CD4-positive, CD25-positive, alpha-beta regulatory T cell (primary cell): ENCODE data around the gene JDP2. TPM values are rescaled to one million over a fixed set of nuclear protein-coding genes. Genes with fewer than 3 reads are reported as not detected.

Experiments used
- ATAC-seq, 2 donors: fragments of 150-1000 bp; cut with Tn5 transposase; one replicate each; pipeline ENCODE4 v1.10.0; 2021; ENCODE audit warnings: low read depth in 2 of 2, moderate number of reproducible peaks in 2 of 2, moderate library complexity in 1 of 2
- DNase-seq, 3 donors: peaks; one replicate each; pipeline versions ENCODE4 v3.0.0 to v3.0.0-alpha.2; 2012 to 2022; ENCODE audit warnings: mixed read lengths in 1 of 3
- H3K27ac ChIP-seq: one replicate; pipeline ENCODE4 v1.7.0; 2013; ENCODE audit warnings: mild to moderate bottlenecking, low read length; ENCODE audit not compliant: insufficient read depth, poor library complexity, severe bottlenecking
- H3K27me3 ChIP-seq: one replicate; pipeline ENCODE4 v1.7.0; 2013; ENCODE audit warnings: low read length; ENCODE audit not compliant: control insufficient read depth, insufficient read depth
- H3K36me3 ChIP-seq: one replicate; pipeline ENCODE4 v1.7.0; 2013; ENCODE audit warnings: mild to moderate bottlenecking, low read length, moderate library complexity; ENCODE audit not compliant: control insufficient read depth, insufficient read depth
- H3K4me1 ChIP-seq: 2 replicates; pipeline ENCODE4 v1.7.0; 2013; ENCODE audit warnings: mild to moderate bottlenecking, low read length; ENCODE audit not compliant: insufficient read depth, control insufficient read depth, poor library complexity, severe bottlenecking
- H3K4me3 ChIP-seq: one replicate; pipeline ENCODE4 v1.7.0; 2013; ENCODE audit warnings: low read depth, mild to moderate bottlenecking, low read length, moderate library complexity
- H3K9me3 ChIP-seq, 2 experiments: 1 replicate in 1 of 2; 2 replicates in 1 of 2; pipeline ENCODE4 v1.7.0; 2013; ENCODE audit warnings: low read length in 2 of 2, mild to moderate bottlenecking in 1 of 2, moderate library complexity in 1 of 2; ENCODE audit not compliant: control insufficient read depth in 2 of 2
- H3K27ac Mint-ChIP-seq, 3 donors: one replicate each; pipeline ENCODE4 v1.8.0; 2020 to 2022; ENCODE audit warnings: mild to moderate bottlenecking in 3 of 3, mixed read lengths in 3 of 3, moderate library complexity in 2 of 3
- H3K27me3 Mint-ChIP-seq: one replicate; pipeline ENCODE4 v1.8.0; 2022; ENCODE audit warnings: mild to moderate bottlenecking, mixed read lengths
- H3K36me3 Mint-ChIP-seq: one replicate; pipeline ENCODE4 v1.8.0; 2020; ENCODE audit warnings: mixed read lengths
- H3K4me1 Mint-ChIP-seq, 4 donors: one replicate each; pipeline ENCODE4 v1.8.0; 2020 to 2022; ENCODE audit warnings: mixed read lengths in 4 of 4, mild to moderate bottlenecking in 1 of 4
- H3K4me3 Mint-ChIP-seq, 4 donors: one replicate each; pipeline ENCODE4 v1.8.0; 2020 to 2022; ENCODE audit warnings: mild to moderate bottlenecking in 4 of 4, mixed read lengths in 4 of 4, moderate library complexity in 3 of 4
- H3K9me3 Mint-ChIP-seq, 7 donors: one replicate each; pipeline ENCODE4 v1.8.0; 2020 to 2022; ENCODE audit warnings: mixed read lengths in 7 of 7, mild to moderate bottlenecking in 3 of 7, moderate library complexity in 2 of 7
- polyA plus RNA-seq, 4 donors: library from polyadenylated mRNA; unstranded; fragments of 300-500 nt; fragmentation: Illumina TruSeq; gene quantifications; one replicate each; pipeline ENCODE4 v1.2.3, GENCODE V29; 2021
- total RNA-seq: library from RNA; stranded (reverse); gene quantifications from one replicate; pipeline ENCODE4 v1.2.3, GENCODE V29; 2022

JDP2 gene
- total and polyA plus RNA-seq, 5 donors from 2014 or later, result 0.62 to 0.79 TPM; not detected in 3

GRCh38 chr14:75493592-75494087, 65.8 kb downstream of the JDP2 start:
- Histone ChIP-seq H3K4me1 (peaks cover 12% of the 10 kb centered on the region), H3K27me3 (no peaks in the 10 kb centered on the region), H3K4me3 (no peak overlapping the region), H3K36me3 (no peaks in the 10 kb centered on the region), H3K9me3 (no peaks in the 10 kb centered on the region), H3K27ac (no peak overlapping the region)
- Mint-ChIP-seq H3K27ac (peak overlapping the region in 1 of 3 donors; percentile 68), H3K9me3 (no peaks in the 10 kb centered on the region), H3K4me3 (no peak overlapping the region), H3K4me1 (peaks cover 13 to 23% (median 16%) of the 10 kb centered on the region in 4 donors), H3K27me3 (no peaks in the 10 kb centered on the region), H3K36me3 (no peaks in the 10 kb centered on the region)
- ATAC-seq, result no peak
- no peak for DNase-seq

- H3K4me3 Mint-ChIP-seq, result no peak overlapping the region
- H3K9me3 Mint-ChIP-seq, result no peaks in the 10 kb centered on the region
- H3K36me3 Mint-ChIP-seq, result no peaks in the 10 kb centered on the region
- no peaks in the 10 kb centered on the region for H3K27me3 Mint-ChIP-seq
- no peaks in the 10 kb centered on the region for H3K36me3 ChIP-seq
- no peaks in the 10 kb centered on the region for H3K27me3 ChIP-seq
- no peak for DNase-seq
- H3K27ac Mint-ChIP-seq, result no peak overlapping the region
- peaks cover 6% of the 10 kb centered on the region for H3K4me1 ChIP-seq
- H3K9me3 ChIP-seq, result no peaks in the 10 kb centered on the region
- peaks cover 10 to 23% (median 12%) of the 10 kb centered on the region in 4 donors for H3K4me1 Mint-ChIP-seq
- no peak for ATAC-seq
- H3K4me3 ChIP-seq, result no peak overlapping the region
- no peak overlapping the region for H3K27ac ChIP-seq
Measured at GRCh38 chr14:75494896-75495295, 67.1 kb downstream of the JDP2 start.

- H3K27ac Mint-ChIP-seq, result no peak overlapping the region
- no peak overlapping the region for H3K27ac ChIP-seq
- H3K4me3 ChIP-seq, result no peak overlapping the region
Measured at GRCh38 chr14:75495399-75495798, 67.6 kb downstream of the JDP2 start.

GRCh38 chr14:75495882-75496281, 68.1 kb downstream of the JDP2 start:
- Histone ChIP-seq H3K9me3 (no peaks in the 10 kb centered on the region), H3K27me3 (no peaks in the 10 kb centered on the region), H3K4me3 (no peak overlapping the region), H3K27ac (no peak overlapping the region), H3K4me1 (peaks cover 6% of the 10 kb centered on the region), H3K36me3 (no peaks in the 10 kb centered on the region)
- H3K9me3 Mint-ChIP-seq, result no peaks in the 10 kb centered on the region
- H3K27me3 Mint-ChIP-seq, result no peaks in the 10 kb centered on the region
- no peak for DNase-seq
- H3K27ac Mint-ChIP-seq, result no peak overlapping the region
- no peak for ATAC-seq
- H3K36me3 Mint-ChIP-seq, result no peaks in the 10 kb centered on the region
- no peak overlapping the region for H3K4me3 Mint-ChIP-seq
- peaks cover 9 to 23% (median 12%) of the 10 kb centered on the region in 4 donors for H3K4me1 Mint-ChIP-seq

More at GRCh38 chr14:75495399-75495798, 67.6 kb downstream of the JDP2 start:
- Mint-ChIP-seq H3K27me3 (no peaks in the 10 kb centered on the region), H3K4me1 (peaks cover 9 to 23% (median 12%) of the 10 kb centered on the region in 4 donors), H3K9me3 (no peaks in the 10 kb centered on the region), H3K36me3 (no peaks in the 10 kb centered on the region), H3K4me3 (no peak overlapping the region)
- Histone ChIP-seq H3K9me3 (no peaks in the 10 kb centered on the region), H3K4me1 (peaks cover 6% of the 10 kb centered on the region), H3K27me3 (no peaks in the 10 kb centered on the region), H3K36me3 (no peaks in the 10 kb centered on the region)
- ATAC-seq (no peak), DNase-seq (no peak)

GRCh38 chr14:75496755-75497154, 68.9 kb downstream of the JDP2 start:
- peaks cover 6% of the 10 kb centered on the region for H3K4me1 ChIP-seq
- Mint-ChIP-seq H3K9me3 (no peaks in the 10 kb centered on the region), H3K36me3 (no peaks in the 10 kb centered on the region), H3K27me3 (no peaks in the 10 kb centered on the region), H3K4me1 (peaks cover 9 to 23% (median 12%) of the 10 kb centered on the region in 4 donors), H3K27ac (peak overlapping the region in 2 of 3 donors; percentile 26 to 81), H3K4me3 (no peak overlapping the region)
- ATAC-seq (no peak), DNase-seq (no peak)
- H3K27me3 ChIP-seq, result no peaks in the 10 kb centered on the region
- no peaks in the 10 kb centered on the region for H3K9me3 ChIP-seq
- no peak overlapping the region for H3K4me3 ChIP-seq
- H3K36me3 ChIP-seq, result no peaks in the 10 kb centered on the region
- H3K27ac ChIP-seq, result no peak overlapping the region

- Mint-ChIP-seq H3K9me3 (no peaks in the 10 kb centered on the region), H3K27ac (peak overlapping the region; percentile 26 to 81 (median 45)), H3K4me1 (peaks cover 9 to 23% (median 12%) of the 10 kb centered on the region in 4 donors), H3K27me3 (no peaks in the 10 kb centered on the region), H3K36me3 (no peaks in the 10 kb centered on the region), H3K4me3 (no peak overlapping the region)
- Histone ChIP-seq H3K4me1 (peaks cover 6% of the 10 kb centered on the region), H3K4me3 (no peak overlapping the region), H3K27ac (no peak overlapping the region), H3K27me3 (no peaks in the 10 kb centered on the region), H3K9me3 (no peaks in the 10 kb centered on the region), H3K36me3 (no peaks in the 10 kb centered on the region)
- peak in 1 of 2 donors; percentile 63 for ATAC-seq
- peak in 1 of 3 donors; percentile 31 for DNase-seq
Measured at GRCh38 chr14:75497191-75497590, 69.4 kb downstream of the JDP2 start.

GRCh38 chr14:75497701-75498100, 69.9 kb downstream of the JDP2 start:
- H3K36me3 ChIP-seq, result no peaks in the 10 kb centered on the region
- DNase-seq (no peak), ATAC-seq (no peak)
- Mint-ChIP-seq H3K4me3 (no peak overlapping the region), H3K36me3 (no peaks in the 10 kb centered on the region), H3K27me3 (no peaks in the 10 kb centered on the region), H3K27ac (peak overlapping the region; percentile 45 to 81 (median 75)), H3K4me1 (peaks cover 9 to 23% (median 12%) of the 10 kb centered on the region in 4 donors), H3K9me3 (no peaks in the 10 kb centered on the region)
- peaks cover 6% of the 10 kb centered on the region for H3K4me1 ChIP-seq
- H3K27me3 ChIP-seq, result no peaks in the 10 kb centered on the region
- no peaks in the 10 kb centered on the region for H3K9me3 ChIP-seq
- no peak overlapping the region for H3K27ac ChIP-seq
- no peak overlapping the region for H3K4me3 ChIP-seq
